Trophoblast cell (in vitro differentiated cells and primary cell): Measurements from ENCODE around the gene ANP32A.

Experiments
- DNase-seq, 2 donors: peaks; one replicate each; pipeline ENCODE4 v3.0.0-alpha.2; 2016
- H2AFZ ChIP-seq: 2 replicates; pipeline ENCODE4 v1.6.1; 2013; ENCODE audit warnings: low read length, moderate library complexity, mild to moderate bottlenecking; ENCODE audit not compliant: insufficient read depth, poor library complexity
- H2AK5ac ChIP-seq: 2 replicates; pipeline ENCODE4 v1.6.1; 2013; ENCODE audit warnings: mild to moderate bottlenecking, low read length
- H2BK120ac ChIP-seq: 2 replicates; pipeline ENCODE4 v1.6.1; 2013; ENCODE audit warnings: low read length, mild to moderate bottlenecking, moderate library complexity; ENCODE audit not compliant: insufficient read depth, poor library complexity
- H2BK12ac ChIP-seq: 2 replicates; pipeline ENCODE4 v1.6.1; 2013; ENCODE audit warnings: mild to moderate bottlenecking, low read length, moderate library complexity
- H2BK5ac ChIP-seq: 2 replicates; pipeline ENCODE4 v1.6.1; 2013; ENCODE audit warnings: low read length, low read depth, moderate library complexity, mild to moderate bottlenecking; ENCODE audit not compliant: poor library complexity
- H3K14ac ChIP-seq: 2 replicates; pipeline ENCODE4 v1.6.1; 2013; ENCODE audit warnings: mild to moderate bottlenecking, low read length
- H3K18ac ChIP-seq: 2 replicates; pipeline ENCODE4 v1.6.1; 2013; ENCODE audit warnings: mild to moderate bottlenecking, low read length
- H3K23ac ChIP-seq: 2 replicates; pipeline ENCODE4 v1.6.1; 2013; ENCODE audit warnings: low read length
- H3K27ac ChIP-seq: 2 replicates; pipeline ENCODE4 v1.5.1; 2013; ENCODE audit warnings: low read depth, mild to moderate bottlenecking, inconsistent platforms, low read length, moderate library complexity
- H3K27me3 ChIP-seq: 2 replicates; pipeline ENCODE4 v1.6.1; 2013; ENCODE audit warnings: inconsistent platforms, mild to moderate bottlenecking, low read length, moderate library complexity; ENCODE audit not compliant: insufficient read depth
- H3K36me3 ChIP-seq, 2 experiments: 1 replicate in 1 of 2; 2 replicates in 1 of 2; pipeline ENCODE4 v1.6.1; 2013; ENCODE audit warnings: low read length in 2 of 2, mild to moderate bottlenecking in 2 of 2, moderate library complexity in 1 of 2; ENCODE audit not compliant: insufficient read depth in 2 of 2, control insufficient read depth in 1 of 2
- H3K4ac ChIP-seq: 2 replicates; pipeline ENCODE4 v1.6.1; 2013; ENCODE audit warnings: low read depth, mild to moderate bottlenecking, low read length, moderate library complexity
- H3K4me1 ChIP-seq, 2 experiments: 1 replicate in 1 of 2; 2 replicates in 1 of 2; pipeline ENCODE4 v1.6.1; 2013; ENCODE audit warnings: low read length in 2 of 2, mild to moderate bottlenecking in 2 of 2, moderate library complexity in 1 of 2; ENCODE audit not compliant: insufficient read depth in 2 of 2, control insufficient read depth in 1 of 2
- H3K4me2 ChIP-seq: 2 replicates; pipeline ENCODE4 v1.6.1; 2013; ENCODE audit warnings: inconsistent platforms, mild to moderate bottlenecking, low read length, moderate library complexity
- H3K4me3 ChIP-seq: 2 replicates; pipeline ENCODE4 v1.5.1; 2013; ENCODE audit warnings: mild to moderate bottlenecking, low read depth, low read length, inconsistent platforms
- H3K79me1 ChIP-seq: one replicate; pipeline ENCODE4 v1.6.1; 2013; ENCODE audit warnings: low read length
- H3K79me2 ChIP-seq: 2 replicates; pipeline ENCODE4 v1.6.1; 2013; ENCODE audit warnings: low read length, mild to moderate bottlenecking; ENCODE audit not compliant: control insufficient read depth, insufficient read depth, poor library complexity
- H3K9ac ChIP-seq: 2 replicates; pipeline ENCODE4 v1.6.1; 2013; ENCODE audit warnings: mild to moderate bottlenecking, low read length
- H3K9me3 ChIP-seq: 2 replicates; pipeline ENCODE4 v1.6.1; 2013; ENCODE audit warnings: low read depth, mild to moderate bottlenecking, control low read depth, inconsistent platforms, low read length; ENCODE audit not compliant: insufficient read depth
- H4K12ac ChIP-seq: 2 replicates; pipeline ENCODE4 v1.6.1; 2013; ENCODE audit warnings: low read depth, mild to moderate bottlenecking, low read length, moderate library complexity
- H4K8ac ChIP-seq: 2 replicates; pipeline ENCODE4 v1.6.1; 2013; ENCODE audit warnings: low read depth, mild to moderate bottlenecking, low read length, moderate library complexity
- H4K91ac ChIP-seq: one replicate; pipeline ENCODE4 v1.6.1; 2013; ENCODE audit warnings: low read depth, mild to moderate bottlenecking, low read length, moderate library complexity
- WGBS: extraction: QIAGEN DNeasy Blood & Tissue Kit; methylation state at CpG from one replicate; pipeline ENCODE4 v1.1.7; 2013; ENCODE audit warnings: missing lambda C conversion rate; ENCODE audit not compliant: insufficient read length, insufficient coverage; ENCODE audit errors: extremely low coverage; 5-methylcytosine and 5-hydroxymethylcytosine counted together

ANP32A gene

DNA sequence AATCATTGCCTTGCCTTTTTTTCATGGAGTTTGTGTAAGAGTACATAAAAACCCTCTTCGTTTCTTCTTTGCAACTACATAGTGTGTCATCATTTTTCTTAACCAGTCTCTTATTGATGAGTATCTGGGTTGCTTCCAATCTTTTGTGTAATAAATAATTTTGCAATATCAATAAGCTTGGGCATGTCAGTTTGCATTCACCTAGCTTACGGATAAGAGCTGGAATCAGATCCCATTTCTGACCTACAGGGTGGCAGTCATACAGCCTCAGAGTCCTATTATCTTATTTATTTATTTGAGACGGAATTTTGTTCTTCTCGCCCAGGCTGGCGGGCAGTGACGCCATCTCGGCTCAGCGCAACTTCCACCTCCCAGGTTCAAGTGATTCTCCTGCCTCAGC, 18.3 kb downstream of the ANP32A start:
- no peak overlapping the region for H4K91ac ChIP-seq
- no peak overlapping the region for H2AFZ ChIP-seq
- no peak overlapping the region for H2AK5ac ChIP-seq
- H3K23ac ChIP-seq, result no peak overlapping the region
- H4K8ac ChIP-seq, result no peak overlapping the region
- peaks cover 2 to 13% of the 10 kb centered on the region in 2 experiments for H3K4me1 ChIP-seq
- H3K9me3 ChIP-seq, result no peaks in the 10 kb centered on the region
- H3K79me2 ChIP-seq, result peaks cover 1% of the 10 kb centered on the region
- no CpG with 5 or more reads among the region's 8 CpGs for WGBS
- no peak overlapping the region for H2BK120ac ChIP-seq
- H3K79me1 ChIP-seq, result no peaks in the 10 kb centered on the region
- H2BK5ac ChIP-seq, result no peak overlapping the region
- no peak overlapping the region for H3K18ac ChIP-seq
- no peak overlapping the region for H3K9ac ChIP-seq
- no peaks in the 10 kb centered on the region for H3K36me3 ChIP-seq
- H3K14ac ChIP-seq, result no peak overlapping the region
- no peak overlapping the region for H3K4ac ChIP-seq
- no peak for DNase-seq
- H2BK12ac ChIP-seq, result no peak overlapping the region
- no peak overlapping the region for H3K27ac ChIP-seq
- H3K27me3 ChIP-seq, result no peaks in the 10 kb centered on the region
- H3K4me3 ChIP-seq, result no peak overlapping the region
- no peak overlapping the region for H3K4me2 ChIP-seq
- H4K12ac ChIP-seq, result no peak overlapping the region

DNA sequence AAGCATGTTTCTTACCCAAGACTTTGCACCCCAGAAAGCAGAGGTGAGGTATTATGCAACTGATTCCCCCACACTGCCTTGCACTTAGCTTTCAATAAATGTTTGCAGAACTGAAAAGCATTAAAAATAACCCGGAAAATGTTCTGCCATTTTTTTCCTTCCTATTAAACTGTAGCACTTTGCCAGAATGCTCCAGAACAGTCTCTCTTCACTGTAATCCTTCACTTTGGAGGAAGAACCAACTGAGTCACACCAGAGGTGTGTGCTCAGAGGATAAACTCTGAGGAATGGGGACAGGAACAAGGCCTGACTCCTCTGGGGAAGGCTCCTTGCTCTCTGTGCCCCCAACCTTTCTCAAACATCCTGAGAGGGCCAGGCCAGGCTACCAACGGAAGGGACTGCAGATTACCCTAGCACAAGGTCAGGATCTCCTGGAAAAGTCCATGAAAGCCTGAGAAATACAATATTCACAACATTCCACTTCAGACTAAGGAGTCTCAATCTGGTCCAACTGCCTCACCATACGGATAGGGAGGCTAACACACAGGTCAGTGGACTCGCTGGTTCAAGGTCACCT, 19.0 kb downstream of the ANP32A start:
- no peak overlapping the region for H3K27ac ChIP-seq
- H3K4me1 ChIP-seq, result peaks cover 0 to 6% of the 10 kb centered on the region in 2 experiments
- H3K79me2 ChIP-seq, result peaks cover 1% of the 10 kb centered on the region
- no peaks in the 10 kb centered on the region for H3K9me3 ChIP-seq
- no peak overlapping the region for H2AK5ac ChIP-seq
- H3K14ac ChIP-seq, result no peak overlapping the region
- H3K79me1 ChIP-seq, result no peaks in the 10 kb centered on the region
- no peak overlapping the region for H4K91ac ChIP-seq
- H2BK120ac ChIP-seq, result no peak overlapping the region
- no CpG with 5 or more reads among the region's 4 CpGs for WGBS
- no peak overlapping the region for H3K9ac ChIP-seq
- no peak overlapping the region for H2BK12ac ChIP-seq
- H2AFZ ChIP-seq, result no peak overlapping the region
- no peak overlapping the region for H3K4me3 ChIP-seq
- H2BK5ac ChIP-seq, result no peak overlapping the region
- no peaks in the 10 kb centered on the region for H3K27me3 ChIP-seq
- H4K12ac ChIP-seq, result no peak overlapping the region
- DNase-seq, result no peak
- H3K36me3 ChIP-seq, result no peaks in the 10 kb centered on the region
- no peak overlapping the region for H4K8ac ChIP-seq
- H3K23ac ChIP-seq, result no peak overlapping the region
- H3K4me2 ChIP-seq, result no peak overlapping the region
- peak overlapping the region; percentile 59 for H3K18ac ChIP-seq
- H3K4ac ChIP-seq, result no peak overlapping the region

DNA sequence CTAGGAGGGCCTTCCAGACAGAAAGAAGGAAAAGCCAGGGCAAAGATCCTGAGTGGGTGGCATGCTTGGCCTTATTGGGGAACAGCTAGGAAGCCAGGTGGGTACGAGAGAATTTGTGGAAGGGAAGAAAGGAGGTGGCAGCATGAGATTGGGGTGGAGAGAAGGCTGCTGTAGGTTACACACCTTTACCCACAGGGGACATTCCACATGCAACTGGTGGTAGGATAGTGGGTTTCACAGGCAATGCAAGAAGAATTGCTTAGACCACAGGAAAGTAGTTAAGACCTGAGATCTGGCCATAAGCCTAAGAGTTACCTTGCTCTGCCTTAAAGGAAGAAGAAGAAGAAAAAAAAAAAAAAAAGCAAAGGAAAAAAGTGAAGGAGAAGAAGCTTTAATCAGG, 19.8 kb downstream of the ANP32A start:
- Histone ChIP-seq H3K14ac (no peak overlapping the region), H4K12ac (no peak overlapping the region), H2BK120ac (no peak overlapping the region), H4K8ac (no peak overlapping the region), H2BK5ac (no peak overlapping the region), H3K18ac (no peak overlapping the region), H3K27ac (no peak overlapping the region), H3K4me1 (peaks cover 5 to 7% of the 10 kb centered on the region in 2 experiments), H3K79me1 (no peaks in the 10 kb centered on the region), H3K9me3 (no peaks in the 10 kb centered on the region), H2BK12ac (no peak overlapping the region), H3K36me3 (peaks cover 0 to 3% of the 10 kb centered on the region in 2 experiments), H3K27me3 (no peaks in the 10 kb centered on the region), H2AFZ (no peak overlapping the region), H3K4me3 (no peak overlapping the region), H2AK5ac (no peak overlapping the region), H4K91ac (no peak overlapping the region), H3K23ac (peak overlapping the region; percentile 13), H3K4ac (peak overlapping the region; percentile 15), H3K79me2 (peaks cover 5% of the 10 kb centered on the region), H3K4me2 (no peak overlapping the region), H3K9ac (no peak overlapping the region)
- DNase-seq, result no peak
- no CpG with 5 or more reads among the region's 1 CpG for WGBS

DNA sequence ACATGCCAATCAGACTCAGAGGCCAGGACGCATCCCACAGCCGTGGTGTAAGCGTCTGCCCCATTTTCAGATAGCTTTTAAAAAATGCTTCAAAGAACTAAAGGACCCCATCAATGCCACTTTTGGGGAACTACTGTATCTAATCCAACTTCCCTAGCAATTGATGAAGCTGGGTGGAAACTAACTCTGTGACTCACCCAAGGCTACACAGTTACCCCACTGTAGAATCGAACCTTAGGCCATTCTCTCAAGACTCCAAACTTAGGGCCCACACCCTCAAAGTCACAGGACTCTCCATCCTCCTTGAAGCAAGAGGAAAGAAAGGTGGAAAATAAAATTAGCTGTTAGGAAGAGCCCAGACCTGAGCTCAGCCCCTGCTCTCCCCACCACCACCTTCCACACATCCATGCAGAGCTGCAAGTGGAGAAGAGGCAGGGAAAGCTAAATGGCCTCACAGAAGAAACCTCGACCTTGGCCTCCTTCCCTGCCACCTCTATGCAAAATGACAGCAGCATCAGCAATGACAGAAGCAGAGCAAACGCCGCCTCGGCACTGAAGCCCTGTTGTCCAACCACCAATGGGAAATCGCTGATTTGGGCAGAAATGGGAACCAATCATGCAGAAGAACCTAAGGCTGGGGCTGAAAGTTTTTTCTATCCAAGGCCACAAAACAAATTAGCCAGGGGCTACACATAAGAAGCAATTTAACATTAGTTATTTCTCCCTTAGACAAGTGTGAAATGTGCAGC, 22.2 kb downstream of the ANP32A start:
- WGBS, result no CpG with 5 or more reads among the region's 9 CpGs
- peak overlapping the region; percentile 57 for H3K4ac ChIP-seq
- no peak for DNase-seq

More for the DNA sequence above, 22.2 kb downstream of the ANP32A start:
- Histone ChIP-seq H2AK5ac (no peak overlapping the region), H2BK5ac (no peak overlapping the region), H3K79me2 (peaks cover 5% of the 10 kb centered on the region), H2BK12ac (no peak overlapping the region), H3K4me1 (peaks cover 20% of the 10 kb centered on the region in 2 experiments), H3K9me3 (no peaks in the 10 kb centered on the region), H3K23ac (no peak overlapping the region), H4K12ac (no peak overlapping the region), H3K79me1 (no peaks in the 10 kb centered on the region), H3K36me3 (peaks cover 0 to 3% of the 10 kb centered on the region in 2 experiments), H4K91ac (no peak overlapping the region), H3K9ac (no peak overlapping the region), H4K8ac (no peak overlapping the region), H3K4me2 (no peak overlapping the region), H2AFZ (no peak overlapping the region), H3K27me3 (no peaks in the 10 kb centered on the region), H2BK120ac (no peak overlapping the region), H3K18ac (no peak overlapping the region), H3K4me3 (no peak overlapping the region), H3K27ac (no peak overlapping the region), H3K14ac (no peak overlapping the region)
